HG02678 (cell line): ENCODE measurements around the gene CRHR2.

Experiments used
- ATAC-seq: cut with Tn5 transposase; IDR thresholded peaks from one replicate; pipeline ENCODE4 v1.9.1; 2021; ENCODE audit warnings: mild to moderate bottlenecking, moderate library complexity; ENCODE audit not compliant: unreplicated experiment

The CRHR2 gene

DNA sequence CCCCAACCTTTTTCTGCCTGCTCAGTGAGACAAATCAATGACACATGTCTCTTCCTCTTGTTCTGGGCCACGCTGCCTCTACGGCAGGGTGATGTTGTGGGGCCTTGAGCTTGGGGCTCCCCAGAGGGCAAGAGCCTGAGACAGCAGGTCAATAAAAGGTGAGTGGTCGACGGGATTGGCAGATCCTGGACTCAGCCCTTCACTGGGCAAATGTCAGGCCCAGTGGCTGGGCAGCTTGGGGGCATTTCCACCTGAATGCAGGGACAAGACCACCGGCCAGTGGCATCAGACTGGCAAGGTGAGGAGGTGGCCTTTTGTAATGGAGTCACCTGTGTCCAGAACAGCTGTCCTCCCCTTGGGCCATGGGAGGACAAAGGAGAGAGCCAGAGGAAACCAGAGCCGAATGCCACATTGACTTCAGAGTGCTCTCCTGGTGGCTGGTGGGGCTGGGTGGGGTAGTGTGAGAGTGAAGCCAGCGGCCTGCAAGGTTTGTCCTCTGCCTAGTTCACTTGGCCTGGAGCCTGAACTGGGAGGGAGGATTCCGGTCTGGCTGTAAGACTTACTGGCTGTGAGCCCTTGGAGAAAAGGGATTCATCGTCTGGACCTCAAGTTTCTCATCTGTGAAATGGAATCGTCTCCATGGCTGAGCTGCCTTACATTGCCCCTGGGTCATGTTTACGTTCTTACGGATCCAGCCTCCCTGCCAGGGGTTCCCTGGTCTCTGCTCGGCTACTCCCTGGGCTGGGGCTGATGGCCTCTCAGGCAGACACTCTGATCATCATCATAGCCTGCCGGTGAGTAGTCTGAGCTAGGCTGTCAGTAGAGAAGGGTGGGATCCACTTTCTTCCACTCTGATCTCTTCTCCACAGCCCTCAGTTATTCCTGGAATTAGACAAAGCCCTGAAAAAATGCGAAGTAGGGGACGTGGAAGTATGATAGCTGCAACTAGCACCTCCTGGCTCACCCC, 25.4 kb upstream of the CRHR2 start:
- ATAC-seq, result no peak

DNA sequence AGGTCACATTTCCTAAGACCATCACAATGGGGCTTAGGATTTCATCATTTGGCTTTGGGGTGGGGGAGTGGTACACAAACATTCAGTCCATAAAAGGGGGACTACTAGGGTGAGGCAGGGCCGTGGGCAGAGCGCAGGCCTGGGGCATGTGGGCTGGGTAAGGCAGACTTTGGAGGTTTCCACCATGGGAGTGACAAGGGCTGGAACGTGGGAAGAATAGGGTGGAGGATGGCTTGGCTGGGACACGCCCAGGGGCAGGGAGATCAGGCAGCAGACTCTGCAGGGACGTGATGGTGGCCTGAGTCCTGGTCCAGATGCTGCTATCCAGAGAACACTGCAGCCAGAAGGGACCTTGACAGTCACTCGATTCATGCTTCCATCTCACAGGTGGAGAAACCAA, 24.7 kb upstream of the CRHR2 start:
- no peak for ATAC-seq

DNA sequence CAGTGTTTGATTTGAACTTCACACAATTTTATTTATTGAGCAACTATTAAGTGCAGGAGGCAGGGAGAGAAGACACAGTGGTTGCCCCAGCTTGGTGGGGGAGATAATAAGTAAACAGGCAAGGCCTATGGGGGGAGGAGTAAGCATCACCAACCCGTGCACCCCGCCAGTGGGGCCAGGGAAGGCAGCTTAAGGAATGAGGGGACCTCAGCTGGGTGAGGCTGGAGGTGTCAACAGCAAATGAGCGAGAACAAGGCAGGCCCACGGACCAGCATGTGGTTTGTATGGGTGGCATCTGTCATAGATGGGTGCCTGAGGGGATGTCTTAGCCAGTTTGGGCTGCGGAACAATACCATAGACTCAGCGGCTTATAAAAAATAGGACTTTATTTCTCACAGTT, 24.1 kb upstream of the CRHR2 start:
- no peak for ATAC-seq

GRCh38 chr7:30705596-30705995, 23.3 kb upstream of the CRHR2 start:
- ATAC-seq, result no peak

DNA sequence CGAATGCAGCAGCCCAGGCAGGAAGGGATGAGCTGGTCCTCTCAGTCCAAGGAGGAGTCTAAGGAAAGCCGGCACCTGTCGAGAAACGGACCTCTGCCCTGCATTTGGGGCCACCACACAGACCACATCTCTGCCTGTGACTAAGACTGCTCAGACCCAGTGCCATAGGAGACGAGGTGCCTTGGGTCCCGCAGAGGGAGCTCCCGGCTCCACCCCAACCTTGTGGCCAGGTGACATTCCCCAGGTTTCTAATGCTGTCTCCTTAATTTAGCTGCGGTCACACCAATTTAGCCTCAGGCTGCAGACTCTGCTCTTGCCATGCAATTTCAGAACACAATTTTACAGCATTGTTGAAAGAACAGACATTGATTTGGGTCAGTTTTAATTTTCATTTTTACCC, 22.8 kb upstream of the CRHR2 start:
- no peak for ATAC-seq

DNA sequence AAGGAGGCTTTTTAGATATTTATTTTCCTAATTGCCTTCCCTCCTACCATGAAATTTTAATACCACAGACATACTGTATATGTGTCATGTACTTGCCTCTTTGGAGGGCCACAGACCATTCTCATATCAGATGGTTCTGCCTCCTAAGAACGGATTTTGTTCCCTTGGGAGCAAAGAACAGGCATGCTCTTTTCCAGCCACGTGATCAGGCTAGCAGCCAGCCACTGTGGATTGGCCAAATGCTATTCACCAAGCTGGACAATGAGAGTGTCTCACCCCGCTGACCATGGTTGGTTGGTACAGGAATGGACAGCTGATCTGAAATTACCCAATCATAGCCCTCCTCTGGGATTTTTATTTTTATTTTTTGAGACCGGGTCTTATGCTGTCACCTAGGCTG, 21.5 kb upstream of the CRHR2 start:
- ATAC-seq, result no peak

DNA sequence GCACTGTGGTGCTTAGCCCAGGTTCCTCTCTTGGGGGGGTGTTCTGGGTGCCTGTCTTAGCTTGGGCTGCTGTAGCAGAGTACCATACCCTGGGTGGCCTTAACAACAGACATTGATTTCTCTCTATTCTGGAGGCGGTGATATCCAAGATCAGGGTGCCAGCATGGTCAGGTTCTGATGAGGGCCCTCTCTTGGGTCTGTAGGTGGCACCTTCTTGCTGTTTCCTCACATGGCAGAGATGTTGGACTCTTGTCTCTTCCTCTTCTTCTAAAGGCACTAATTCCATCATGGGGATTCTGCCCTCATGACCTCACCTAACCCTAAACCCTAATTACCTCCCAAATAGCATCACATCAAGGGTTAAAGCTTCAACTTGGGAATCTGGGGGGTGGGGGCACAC, 19.9 kb upstream of the CRHR2 start:
- ATAC-seq, result no peak

- no peak for ATAC-seq
Measured at GRCh38 chr7:30700941-30701340, 18.7 kb upstream of the CRHR2 start.

- ATAC-seq, result no peak
Measured at GRCh38 chr7:30699706-30700495, 17.6 kb upstream of the CRHR2 start.

- ATAC-seq, result no peak
Measured at GRCh38 chr7:30698481-30698880, 16.2 kb upstream of the CRHR2 start.

DNA sequence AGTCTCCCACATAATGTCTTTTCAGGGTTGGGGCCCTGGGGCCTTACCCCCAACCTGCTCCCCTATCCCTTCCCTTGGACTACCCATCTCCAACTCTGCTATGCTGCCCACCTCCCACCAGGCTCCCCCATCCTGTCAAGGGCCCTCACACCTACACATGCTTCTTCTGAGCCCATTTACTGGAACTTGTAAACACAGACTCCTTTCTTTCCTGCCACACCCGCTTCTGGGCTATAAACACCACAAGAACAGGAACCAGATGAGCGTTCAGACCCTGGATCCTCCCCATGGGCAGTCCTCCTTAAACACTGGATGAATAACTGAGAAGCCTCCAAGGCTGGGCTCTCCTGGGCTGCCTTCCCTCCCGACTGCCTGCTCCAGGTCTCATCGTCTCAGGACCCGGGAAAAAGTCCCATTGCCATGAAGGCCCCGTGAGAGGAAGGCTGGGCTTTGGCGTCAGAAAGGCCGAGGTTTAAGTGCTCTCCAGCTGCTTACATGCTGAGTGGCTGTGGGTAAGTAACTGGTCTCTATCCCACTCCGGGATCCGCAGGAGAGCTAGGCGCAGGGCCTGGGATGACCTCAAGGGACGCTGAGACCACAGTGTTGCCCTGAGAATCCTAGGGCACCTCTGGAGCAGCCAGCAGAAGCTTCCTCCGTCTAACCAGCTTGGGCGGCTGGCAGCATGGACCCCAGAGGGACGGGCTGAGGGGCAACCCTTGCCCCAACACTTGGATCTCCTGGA, 15.6 kb upstream of the CRHR2 start:
- no peak for ATAC-seq

- no peak for ATAC-seq
Measured at GRCh38 chr7:30694774-30695721, 12.8 kb upstream of the CRHR2 start.

- ATAC-seq, result no peak
Measured at GRCh38 chr7:30694218-30694745, 12.0 kb upstream of the CRHR2 start.

- ATAC-seq, result no peak
Measured at GRCh38 chr7:30692882-30693281, 10.6 kb upstream of the CRHR2 start.

GRCh38 chr7:30692438-30692837, 10.2 kb upstream of the CRHR2 start:
- no peak for ATAC-seq

- no peak for ATAC-seq
Measured at GRCh38 chr7:30690011-30690410, 7.8 kb upstream of the CRHR2 start.

GRCh38 chr7:30688718-30689221, 6.5 kb upstream of the CRHR2 start:
- no peak for ATAC-seq

- no peak for ATAC-seq
Measured at GRCh38 chr7:30687604-30688003, 5.3 kb upstream of the CRHR2 start.

- ATAC-seq, result no peak
Measured at GRCh38 chr7:30684351-30684750, 2.1 kb upstream of the CRHR2 start.

GRCh38 chr7:30683816-30684215, 1.6 kb upstream of the CRHR2 start:
- no peak for ATAC-seq
